Measurements from ENCODE around the gene ANKRD13D.

The ANKRD13D gene

DNA sequence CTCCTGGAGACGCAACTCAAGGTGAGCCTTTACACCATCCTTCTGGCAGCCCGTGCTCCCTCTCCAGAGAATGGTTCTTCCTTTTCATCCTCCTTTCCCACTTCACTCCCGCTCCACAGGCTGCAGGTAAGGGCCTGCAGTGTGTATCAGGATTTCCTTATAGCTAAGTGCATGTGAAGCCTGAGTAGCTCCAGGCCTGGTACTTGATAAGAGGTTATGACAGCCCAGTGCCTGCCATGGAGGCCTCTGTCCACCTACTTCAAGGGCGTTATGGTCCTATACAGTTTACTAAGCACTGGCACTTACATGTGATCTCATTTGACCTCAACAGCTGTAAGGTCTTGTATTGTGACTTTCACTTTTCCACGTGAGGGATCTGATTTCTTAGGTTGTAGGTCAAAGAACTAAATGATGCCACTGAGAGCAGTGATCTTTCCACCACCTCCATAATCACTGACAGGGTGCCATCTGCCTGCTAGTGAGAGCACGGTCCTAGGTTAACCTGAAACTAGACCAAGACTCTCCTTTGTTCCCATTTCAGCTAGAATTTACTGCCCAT lies 32.3 kb downstream of the ANKRD13D start:
- no peak for DNase-seq

DNA sequence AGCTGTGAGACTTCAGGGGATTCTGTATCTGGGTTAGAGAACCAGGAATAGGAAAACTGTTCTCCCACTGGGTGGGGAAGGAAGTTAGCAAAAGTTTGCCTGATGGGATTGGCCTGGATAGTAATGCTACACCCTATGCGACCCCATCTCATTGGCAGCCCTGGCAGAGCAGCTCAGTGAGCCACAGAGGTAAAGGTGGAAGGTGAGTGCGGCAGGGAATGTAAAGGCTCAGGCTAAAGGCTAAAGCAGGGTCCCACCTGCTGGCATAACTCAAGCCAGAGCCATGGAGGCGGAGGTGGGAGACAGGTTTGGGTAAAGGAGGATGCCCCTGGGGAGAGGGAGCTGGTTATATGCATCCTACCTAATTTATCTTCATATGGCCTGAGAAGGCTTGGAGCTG lies 32.9 kb downstream of the ANKRD13D start:
- no peak for DNase-seq

- no peak for DNase-seq
These were observed 34.4 kb downstream of the ANKRD13D start for GRCh38 chr11:67323526-67323925.

- no peak for DNase-seq
These were observed 43.1 kb downstream of the ANKRD13D start for GRCh38 chr11:67332081-67332691.

DNA sequence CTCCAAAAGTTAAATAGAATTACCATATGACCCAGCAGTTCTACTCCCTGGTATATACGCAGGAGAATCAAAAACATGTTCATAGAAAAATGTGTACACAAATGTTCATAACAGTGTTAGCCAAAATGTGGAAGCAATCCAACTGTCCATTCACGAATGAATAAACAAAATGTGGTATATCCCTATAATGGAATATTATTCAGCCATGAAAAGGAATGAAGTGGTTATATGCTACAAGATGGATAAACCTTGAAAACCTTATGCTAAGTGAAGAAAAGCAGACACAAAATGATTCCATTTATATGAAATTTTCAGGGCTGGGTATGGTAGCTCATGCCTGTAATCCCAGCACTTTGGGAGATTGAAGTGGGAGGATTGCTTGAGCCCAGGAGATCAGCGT lies 48.2 kb downstream of the ANKRD13D start:
- DNase-seq: no peak

DNA sequence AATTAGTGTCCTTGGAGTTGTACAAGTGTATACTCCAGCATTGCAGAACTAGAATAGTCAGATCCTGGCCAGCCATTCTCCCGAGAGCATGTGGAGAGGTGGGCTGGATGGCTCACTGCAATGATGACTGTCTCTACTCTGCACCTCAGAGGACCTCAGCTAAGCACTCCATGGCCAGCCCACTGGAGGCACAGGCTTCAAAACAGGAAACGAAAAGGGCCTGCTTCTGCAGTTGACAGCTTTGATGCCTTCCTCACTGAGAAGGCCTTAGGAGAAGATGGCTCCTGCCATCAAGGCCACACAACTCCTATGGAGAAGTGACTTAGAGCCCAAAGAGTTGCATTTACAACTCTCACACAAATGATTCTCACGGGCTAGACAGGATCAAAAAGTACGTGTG lies 55.2 kb downstream of the ANKRD13D start:
- no peak for DNase-seq

DNA sequence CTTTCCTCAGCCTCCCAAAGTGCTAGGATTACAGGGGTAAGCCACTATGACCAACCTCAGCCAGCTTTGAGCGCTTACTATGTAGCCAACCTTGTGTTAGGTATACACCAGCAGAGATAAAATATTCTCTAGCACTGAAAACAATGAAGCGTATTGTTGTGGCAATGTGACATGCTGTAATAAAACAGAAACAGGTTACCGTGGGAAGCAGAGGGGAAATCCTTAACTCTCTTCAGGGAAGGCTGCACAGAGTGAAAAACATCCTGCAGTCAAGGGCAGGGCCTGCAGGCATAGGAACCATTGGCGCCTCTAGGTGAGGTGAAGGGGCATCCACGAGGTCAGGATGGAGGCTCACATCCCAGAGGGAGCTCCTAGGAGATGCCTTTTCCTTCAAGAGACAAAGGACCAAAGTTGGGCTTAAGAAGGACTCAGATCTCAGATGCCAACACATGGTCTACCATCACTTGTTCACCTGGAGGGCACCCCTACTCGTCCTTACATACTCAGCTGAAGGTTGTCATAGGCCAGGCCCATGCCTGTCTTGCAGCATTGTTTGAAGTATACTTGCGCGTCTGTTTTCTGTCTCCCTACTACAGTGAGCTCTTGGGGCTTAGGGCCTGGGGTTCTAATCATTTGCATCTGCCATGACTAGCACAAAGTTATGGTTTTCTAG lies 56.3 kb downstream of the ANKRD13D start:
- no peak for DNase-seq

DNA sequence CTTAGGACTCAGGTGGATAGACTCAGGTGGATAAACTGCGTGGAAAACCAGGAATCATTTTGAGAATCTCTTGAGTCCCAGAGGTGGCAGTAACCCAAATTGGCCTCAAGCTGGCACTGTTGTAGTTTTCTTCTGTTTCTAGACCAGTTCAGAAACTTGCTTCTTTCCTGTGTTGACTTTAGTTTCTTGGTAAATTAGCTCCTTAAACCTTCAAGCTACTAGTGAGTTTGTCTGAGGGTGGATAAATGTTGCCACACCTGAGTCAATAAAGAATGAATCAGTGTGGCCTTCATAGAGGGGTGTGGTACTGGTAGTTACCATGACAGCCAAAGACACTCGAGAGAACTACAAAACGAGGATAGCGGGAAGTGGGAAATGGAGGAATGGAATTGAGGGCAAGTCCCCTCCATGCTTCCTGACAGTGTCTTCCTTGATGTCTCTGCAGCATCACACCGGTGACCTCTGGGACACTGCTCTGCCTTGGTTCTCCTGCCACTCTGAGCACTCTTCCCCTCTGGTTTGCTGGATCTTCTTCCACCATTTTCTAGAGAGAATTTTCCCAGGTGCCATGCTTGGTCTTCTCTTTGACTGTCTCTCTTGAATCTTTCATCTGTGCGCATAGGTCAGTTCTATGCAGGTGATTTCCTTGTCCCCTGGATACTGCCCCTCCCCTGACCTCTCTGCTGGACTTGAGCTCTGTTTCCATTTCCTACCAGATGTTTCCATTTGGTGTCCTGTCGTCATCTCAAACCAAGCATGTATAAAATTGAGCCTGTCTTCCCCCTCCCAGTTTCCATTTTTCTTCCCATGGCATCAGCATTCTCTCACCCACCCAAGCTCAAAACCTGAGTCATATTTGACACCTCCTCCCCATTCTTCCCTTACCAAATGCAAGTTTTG lies 57.1 kb downstream of the ANKRD13D start:
- no peak for DNase-seq

DNA sequence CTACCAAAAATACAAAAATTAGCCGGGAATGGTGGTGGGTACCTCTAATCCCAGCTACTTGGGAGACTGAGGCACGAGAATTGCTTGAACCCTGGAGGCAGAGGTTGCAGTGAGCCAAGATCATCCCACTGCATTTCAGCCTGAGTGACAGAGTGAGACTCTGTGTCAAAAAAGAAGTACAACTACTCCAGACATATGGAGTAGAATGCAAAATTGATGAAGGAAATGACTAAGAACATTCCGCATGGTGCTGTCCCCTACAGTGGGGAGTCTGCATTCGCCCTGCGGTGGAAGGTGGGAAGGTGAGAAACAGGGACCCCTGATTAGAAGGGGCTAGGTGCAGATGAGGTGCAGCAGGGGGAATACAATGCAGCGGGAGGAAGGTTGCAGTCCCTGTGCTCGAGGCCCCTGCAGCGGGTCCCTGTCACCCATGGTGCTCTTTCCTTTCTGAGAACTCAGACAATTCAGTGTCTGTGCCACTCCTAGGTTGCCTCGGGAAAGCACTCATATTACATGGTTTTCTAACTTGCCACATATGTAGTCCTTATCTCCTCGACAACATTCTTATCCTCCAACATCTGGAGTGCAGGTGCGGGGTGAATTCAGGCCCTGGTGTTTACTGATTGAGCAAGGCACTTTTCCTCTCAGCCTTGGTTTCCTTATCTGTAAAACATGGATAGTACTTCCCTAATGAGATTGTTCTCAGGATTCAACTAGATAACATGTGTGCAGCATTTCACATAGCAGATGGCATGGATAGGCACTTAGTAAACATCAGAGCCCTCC lies 59.1 kb downstream of the ANKRD13D start:
- DNase-seq: no peak

- no peak for DNase-seq
These were observed 59.9 kb downstream of the ANKRD13D start for GRCh38 chr11:67349036-67349435.

DNA sequence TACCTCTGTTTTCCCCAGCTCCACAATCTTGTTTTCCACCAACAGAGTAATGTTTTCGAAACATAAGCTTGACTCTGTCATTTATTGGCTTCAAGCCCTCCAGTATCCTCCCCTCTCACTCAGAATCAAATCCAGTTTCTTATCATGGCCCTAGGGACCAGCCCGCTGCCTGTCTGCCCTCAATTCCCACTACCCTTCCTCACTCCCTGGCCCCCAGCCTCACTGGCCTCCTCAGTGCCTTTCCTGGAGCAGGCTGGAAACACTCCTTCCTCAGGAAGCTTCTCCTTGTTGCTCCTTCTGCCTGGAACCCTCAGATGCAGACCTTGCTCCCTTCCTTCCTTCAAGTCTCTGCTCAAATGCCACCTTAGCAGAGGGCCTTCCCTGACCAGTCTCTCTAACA lies 60.4 kb downstream of the ANKRD13D start:
- no peak for DNase-seq

DNA sequence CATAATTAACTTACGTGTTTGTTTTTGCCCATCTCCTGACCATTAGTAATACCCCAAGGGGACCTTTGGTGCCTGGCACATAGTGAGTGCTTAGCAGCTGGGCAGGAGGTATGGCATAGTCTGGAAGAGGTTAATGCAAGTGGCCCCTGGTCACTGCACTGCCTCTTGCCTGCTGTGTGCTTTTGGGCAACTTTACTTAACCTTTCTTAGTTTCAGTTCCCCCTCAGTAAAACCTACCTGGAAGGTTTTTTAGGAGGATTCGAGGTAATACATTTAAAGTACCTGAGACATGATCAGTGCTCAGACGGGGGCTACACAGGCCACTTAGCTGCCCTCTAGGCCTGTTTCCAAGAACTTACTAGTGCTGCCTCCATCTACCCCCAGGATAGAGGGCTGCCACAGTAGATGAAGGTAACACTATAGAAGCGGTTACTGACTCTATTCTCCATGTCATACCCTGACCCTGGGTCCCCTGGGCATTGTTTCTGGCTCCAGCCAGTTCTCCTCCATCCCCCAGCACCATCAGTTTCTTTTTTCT lies 60.9 kb downstream of the ANKRD13D start:
- DNase-seq: no peak

DNA sequence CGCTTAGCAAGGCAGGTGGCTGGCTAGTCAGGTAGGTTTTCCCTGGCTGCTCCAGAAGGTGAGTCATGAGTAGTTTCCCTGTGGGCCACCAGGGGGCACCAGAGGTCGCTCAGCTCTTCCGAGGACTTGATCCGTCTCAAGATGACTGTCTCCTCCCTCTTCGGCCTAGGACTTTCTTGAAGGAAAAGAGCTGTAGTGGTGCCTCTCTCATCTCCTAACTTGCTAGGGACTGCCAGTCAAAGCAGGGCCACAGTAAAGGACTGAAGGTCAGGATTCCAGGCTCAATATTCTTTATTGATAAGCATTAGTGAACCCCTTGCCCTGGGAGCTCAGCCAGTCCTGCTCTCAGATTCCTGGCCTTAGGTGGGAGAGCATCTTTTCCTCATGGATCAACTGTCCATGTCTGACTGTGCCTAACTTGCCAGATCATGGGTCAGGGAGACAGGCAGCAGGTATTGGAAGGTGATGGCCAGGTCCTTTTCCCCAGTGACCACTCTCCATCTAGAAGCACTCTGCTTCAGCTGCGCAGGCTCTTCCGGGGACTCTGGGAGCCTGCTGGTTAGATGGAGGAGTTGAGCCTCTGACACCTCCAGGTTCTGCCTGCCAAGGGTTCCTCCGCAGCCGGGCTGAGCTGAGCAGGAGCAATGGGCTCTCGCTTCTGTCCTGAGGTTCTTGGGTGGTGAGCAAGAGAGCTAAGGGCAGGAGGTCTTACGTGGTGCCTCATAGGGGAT lies 62.3 kb downstream of the ANKRD13D start:
- no peak for DNase-seq
